Endothelial cell of umbilical vein (primary cell): Measurements from ENCODE around the gene LAMB4. TPM values are rescaled to one million over a fixed set of nuclear protein-coding genes. Genes with fewer than 3 reads are reported as not detected.

Source experiments
- BruUV-seq: library from RNA; stranded (reverse); fragments of 400-500 nt; replicated peaks from 2 replicates; lab custom pipeline; 2021; lab: Mats Ljungman, UMichigan
- CTCF ChIA-PET: fragments of 300-600, 350-600 bp; sonication (Branson Sonifier 250); formaldehyde crosslinking; loops from one replicate; lab custom pipeline; 2021; ENCODE audit warnings: antibody characterized with exemption, inconsistent platforms; lab: Charles Lee
- POLR2A ChIA-PET: fragments of 300-600, 350-600 bp; sonication (Branson Sonifier 250); formaldehyde crosslinking; loops from one replicate; lab custom pipeline; 2021; ENCODE audit warnings: antibody characterized with exemption, inconsistent platforms; lab: Charles Lee
- DNase-seq: peaks from one replicate; pipeline ENCODE4 v3.0.0-alpha.2; 2011; ENCODE audit warnings: low read depth, low spot score
- FAIRE-seq: peaks from 2 replicates; lab custom pipeline; 2011; peaks lifted over from hg19 to GRCh38; lab: Jason Lieb, UNC
- H2AFZ ChIP-seq: 2 replicates; pipeline ENCODE4 v1.6.0; 2012; ENCODE audit warnings: low read depth, low read length, control low read depth, inconsistent platforms
- H3K27ac ChIP-seq: 2 replicates; pipeline ENCODE4 v1.5.1; 2011; ENCODE audit warnings: low read depth, mild to moderate bottlenecking, control low read depth, low read length, moderate library complexity; ENCODE audit not compliant: insufficient read depth
- H3K27me3 ChIP-seq, 2 experiments: 2 replicates each; pipeline versions ENCODE4 v1.6.0 to v1.6.1; 2011; ENCODE audit warnings: low read length in 2 of 2, mixed read lengths in 1 of 2; ENCODE audit not compliant: control insufficient read depth in 2 of 2, insufficient read depth in 2 of 2
- H3K36me3 ChIP-seq, 2 experiments: 2 replicates in 1 of 2; 3 replicates in 1 of 2; pipeline ENCODE4 v1.5.1; 2011; ENCODE audit warnings: low read length in 2 of 2, mild to moderate bottlenecking in 1 of 2, moderate library complexity in 1 of 2; ENCODE audit not compliant: control insufficient read depth in 2 of 2, insufficient read depth in 2 of 2; ENCODE audit errors: extremely low read depth in 1 of 2
- H3K4me1 ChIP-seq: 3 replicates; pipeline ENCODE4 v1.5.1; 2011; ENCODE audit warnings: mild to moderate bottlenecking, low read length; ENCODE audit not compliant: control insufficient read depth, insufficient read depth; ENCODE audit errors: extremely low read depth
- H3K4me2 ChIP-seq: 2 replicates; pipeline ENCODE4 v1.6.1; 2011; ENCODE audit warnings: low read length, control low read depth, mixed read lengths; ENCODE audit not compliant: insufficient read depth
- H3K4me3 ChIP-seq, 3 experiments: fragments of 200-600 bp in 1 of 3; sonication (generic), shearing (Covaris generic) in 1 of 3; replicated peaks in 1 of 3; 2 replicates each; pipeline ENCODE4 v1.5.1; 2011 to 2016; ENCODE audit warnings: control low read depth in 3 of 3, low read length in 3 of 3, mild to moderate bottlenecking in 2 of 3, inconsistent platforms in 1 of 3, low read depth in 1 of 3, moderate library complexity in 1 of 3; ENCODE audit not compliant: insufficient read depth in 1 of 3
- H3K79me2 ChIP-seq: 2 replicates; pipeline ENCODE4 v1.6.0; 2012; ENCODE audit warnings: low read length, inconsistent platforms; ENCODE audit not compliant: control insufficient read depth, insufficient read depth
- H3K9ac ChIP-seq: replicated peaks from 2 replicates; pipeline ENCODE3; 2011; ENCODE audit warnings: low read length, control low read depth; ENCODE audit not compliant: insufficient read depth; ENCODE audit errors: extremely low read depth
- H3K9me1 ChIP-seq: replicated peaks from 3 replicates; pipeline ENCODE4 v1.6.0; 2011; ENCODE audit warnings: mild to moderate bottlenecking, low read length; ENCODE audit not compliant: control insufficient read depth, insufficient read depth; ENCODE audit errors: extremely low read depth
- H3K9me3 ChIP-seq: replicated peaks from 2 replicates; pipeline ENCODE4 v1.5.1; 2012; ENCODE audit warnings: low read length, inconsistent platforms; ENCODE audit not compliant: control insufficient read depth, insufficient read depth
- H4K20me1 ChIP-seq: replicated peaks from 2 replicates; pipeline ENCODE3; 2011; ENCODE audit warnings: mild to moderate bottlenecking, low read length; ENCODE audit not compliant: control insufficient read depth, insufficient read depth; ENCODE audit errors: extremely low read depth
- EZH2 ChIP-seq: IDR thresholded peaks from 2 replicates; pipeline ENCODE4 v1.6.1; 2012; ENCODE audit warnings: borderline replicate concordance, low read depth, mild to moderate bottlenecking, moderate library complexity, low read length, inconsistent platforms; ENCODE audit not compliant: severe bottlenecking
- FOS ChIP-seq: IDR thresholded peaks from 2 replicates; pipeline ENCODE4 v1.6.1; 2011; ENCODE audit warnings: mild to moderate bottlenecking, low read length, moderate library complexity, borderline replicate concordance; ENCODE audit not compliant: insufficient read depth
- GATA2 ChIP-seq: IDR thresholded peaks from 2 replicates; pipeline ENCODE4 v1.7.0; 2011; ENCODE audit warnings: low read depth, mild to moderate bottlenecking, moderate library complexity, mixed read lengths, low read length; ENCODE audit not compliant: insufficient read length, insufficient read depth
- JUN ChIP-seq: IDR thresholded peaks from 2 replicates; pipeline ENCODE4 v1.6.1; 2011; ENCODE audit warnings: borderline replicate concordance, low read depth; ENCODE audit not compliant: insufficient read length, insufficient read depth
- MAX ChIP-seq: IDR thresholded peaks from 2 replicates; pipeline ENCODE4 v1.6.1; 2011; ENCODE audit not compliant: insufficient read depth, insufficient read length
- MYC ChIP-seq: IDR thresholded peaks from one replicate; pipeline ENCODE4 v1.6.1; 2011; ENCODE audit warnings: mild to moderate bottlenecking, low read depth, low read length
- POLR2A ChIP-seq: IDR thresholded peaks from 2 replicates; pipeline ENCODE4 v1.6.1; 2012; ENCODE audit warnings: low read depth, mild to moderate bottlenecking, control low read depth, low read length
- POLR2AphosphoS5 ChIP-seq: IDR thresholded peaks from 2 replicates; pipeline ENCODE4 v1.6.1; 2012; ENCODE audit warnings: low read depth, mild to moderate bottlenecking, control low read depth, low read length, moderate library complexity; ENCODE audit not compliant: insufficient read depth
- dilution Hi-C: fragments of 300-500 bp; cut with MboI; formaldehyde crosslinking; loops from one replicate; pipeline ENCODE4 v1.15.0; 2019; ENCODE audit warnings: low sequenced_read_pairs; ENCODE audit not compliant: extremely low pct_ligation_motif_present
- intact Hi-C: fragments of 100-400 bp; cut with micrococcal nuclease; formaldehyde crosslinking; loops from one replicate; pipeline ENCODE4 v1.10.0; 2022
- polyA plus RNA-seq, 4 experiments: library from polyadenylated mRNA; depleted of rRNA in 3 of 4; stranded (reverse) in 3 of 4; unstranded in 1 of 4; fragments of >200 nt; gene quantifications; 2 replicates each; pipeline versions ENCODE4 v1.2.1 to v1.2.3, GENCODE V29; 2011 to 2012; ENCODE audit warnings: missing spikeins in 1 of 4
- total RNA-seq: library from RNA; stranded (reverse); gene quantifications from 2 replicates; pipeline ENCODE4 v1.2.3, GENCODE V29; 2021
- TF ChIP-seq, protein P1 (sequence below), 2 donors: IDR thresholded peaks; 1 replicate in 1 of 2; 2 replicates in 1 of 2; pipeline ENCODE4 v1.5.1; 2011; ENCODE audit warnings: low read length in 2 of 2, mild to moderate bottlenecking in 2 of 2, moderate library complexity in 2 of 2, control low read depth in 1 of 2, inconsistent platforms in 1 of 2, low read depth in 1 of 2; ENCODE audit not compliant: insufficient read depth in 1 of 2; ENCODE audit errors: extremely low read depth in 1 of 2

The LAMB4 gene
- total and polyA plus RNA-seq, 2 donors (not counting 3 experiments of a cell fraction or from before 2014, with no cell fraction given): 0.15 to 0.20 TPM

DNA sequence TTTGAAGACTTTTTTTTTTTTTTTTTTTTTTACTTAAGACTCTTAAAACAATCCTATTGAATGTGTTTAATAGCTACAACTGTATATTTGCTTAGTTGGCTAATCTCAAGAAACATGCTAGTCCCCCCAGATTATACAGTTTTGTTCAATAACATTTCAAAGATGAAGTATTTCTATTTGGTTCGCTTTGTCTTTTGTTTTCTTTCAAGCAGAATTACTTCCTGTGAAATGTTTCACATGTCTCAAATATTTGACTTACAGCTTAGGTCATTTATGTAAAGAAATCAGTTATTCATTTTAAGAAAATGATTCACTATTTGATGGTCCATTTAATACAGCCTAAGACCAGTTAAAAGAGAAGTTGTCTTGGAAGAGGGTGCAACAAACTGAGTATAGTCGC lies 114.4 kb downstream of the LAMB4 start:
- peak; percentile 80 for FAIRE-seq
- intact Hi-C loops (loop anchor here (1.0 to 10.0 kb wide), 5 partner anchors 12 to 279 kb away; partner anchors contain the start of gene LAMB1), dilution Hi-C loops (no loop called here)
- peak overlapping the region; percentile 91 for H3K4me2 ChIP-seq
- peak; percentile 89 for DNase-seq
- no TSS peak for BruUV-seq
- H3K9ac ChIP-seq: peak overlapping the region; percentile 78
- H3K4me1 ChIP-seq: peaks cover 61% of the 10 kb centered on the region
- H3K27ac ChIP-seq: peak overlapping the region; percentile 96
- no peak overlapping the region for H3K4me3 ChIP-seq
- H3K9me1 ChIP-seq: no peaks in the 10 kb centered on the region
- no peak overlapping the region for H2AFZ ChIP-seq
- H3K36me3 ChIP-seq: no peaks in the 10 kb centered on the region
- no peaks in the 10 kb centered on the region for H3K79me2 ChIP-seq
- peak; percentile 46 for TF ChIP-seq FOS
- TF ChIP-seq MYC: no peak
- TF ChIP-seq JUN: peak; percentile 71
- no peak for TF ChIP-seq POLR2A
- peak; percentile 20 for TF ChIP-seq GATA2
- TF ChIP-seq, protein P1, sequence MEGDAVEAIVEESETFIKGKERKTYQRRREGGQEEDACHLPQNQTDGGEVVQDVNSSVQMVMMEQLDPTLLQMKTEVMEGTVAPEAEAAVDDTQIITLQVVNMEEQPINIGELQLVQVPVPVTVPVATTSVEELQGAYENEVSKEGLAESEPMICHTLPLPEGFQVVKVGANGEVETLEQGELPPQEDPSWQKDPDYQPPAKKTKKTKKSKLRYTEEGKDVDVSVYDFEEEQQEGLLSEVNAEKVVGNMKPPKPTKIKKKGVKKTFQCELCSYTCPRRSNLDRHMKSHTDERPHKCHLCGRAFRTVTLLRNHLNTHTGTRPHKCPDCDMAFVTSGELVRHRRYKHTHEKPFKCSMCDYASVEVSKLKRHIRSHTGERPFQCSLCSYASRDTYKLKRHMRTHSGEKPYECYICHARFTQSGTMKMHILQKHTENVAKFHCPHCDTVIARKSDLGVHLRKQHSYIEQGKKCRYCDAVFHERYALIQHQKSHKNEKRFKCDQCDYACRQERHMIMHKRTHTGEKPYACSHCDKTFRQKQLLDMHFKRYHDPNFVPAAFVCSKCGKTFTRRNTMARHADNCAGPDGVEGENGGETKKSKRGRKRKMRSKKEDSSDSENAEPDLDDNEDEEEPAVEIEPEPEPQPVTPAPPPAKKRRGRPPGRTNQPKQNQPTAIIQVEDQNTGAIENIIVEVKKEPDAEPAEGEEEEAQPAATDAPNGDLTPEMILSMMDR (IDR thresholded peaks at IDR 0.05; ENCODE audit: extremely low read depth in 1 of 2, insufficient read depth in 1 of 2, low read depth in 1 of 2, low read length in 2 of 2): no peak
- no peak for TF ChIP-seq POLR2AphosphoS5
- TF ChIP-seq MAX: no peak
- TF ChIP-seq EZH2: no peak
- no peaks in the 10 kb centered on the region for H3K9me3 ChIP-seq
- ChIA-PET CTCF (interaction anchor here (1.0 to 9.6 kb wide), 17 partner anchors 9 to 481 kb away, joined by 3 to 284 read pairs (median 6); partner anchors contain the start of gene LAMB1), POLR2A (interaction anchor here (0.7 to 4.6 kb wide), 5 partner anchors 13 to 399 kb away, joined by 3 to 49 read pairs (median 4); partner anchors contain the start of gene LAMB1)
- no peaks in the 10 kb centered on the region for H3K27me3 ChIP-seq
- no peaks in the 10 kb centered on the region for H4K20me1 ChIP-seq
